Adipose tissue (tissue), 3 donors: ENCODE measurements around the gene SLC26A3. TPM values are rescaled to one million over a fixed set of nuclear protein-coding genes. Genes with fewer than 3 reads are reported as not detected.
"Not testable (repeated sequence)": the region's sequence is repeated elsewhere in the genome, so short reads cannot be mapped to it uniquely, and the experiment has no call there.

ENCODE experiments used
- H3K27ac ChIP-seq: one replicate; pipeline ENCODE4 v1.5.1; 2013; ENCODE audit warnings: low read depth, low read length
- WGBS, 3 donors: extraction: QIAGEN DNeasy Blood & Tissue Kit; methylation state at CpG; one replicate each; pipeline ENCODE4 v1.1.7; 2013; 5-methylcytosine and 5-hydroxymethylcytosine counted together
- polyA plus RNA-seq, 3 donors: library from polyadenylated mRNA; stranded (reverse); fragments of 200-250 nt; gene quantifications; one replicate each; pipeline ENCODE4 v1.2.3, GENCODE V29; 2013
- donor health status: healthy with polysubstance abuse.
- donor health status: Bipolar disorder and iron deficiency.
- donor health status: healthy.

Gene SLC26A3
- under 1 TPM; 0.05 to 0.27 (median 0.11) TPM for polyA plus RNA-seq

DNA sequence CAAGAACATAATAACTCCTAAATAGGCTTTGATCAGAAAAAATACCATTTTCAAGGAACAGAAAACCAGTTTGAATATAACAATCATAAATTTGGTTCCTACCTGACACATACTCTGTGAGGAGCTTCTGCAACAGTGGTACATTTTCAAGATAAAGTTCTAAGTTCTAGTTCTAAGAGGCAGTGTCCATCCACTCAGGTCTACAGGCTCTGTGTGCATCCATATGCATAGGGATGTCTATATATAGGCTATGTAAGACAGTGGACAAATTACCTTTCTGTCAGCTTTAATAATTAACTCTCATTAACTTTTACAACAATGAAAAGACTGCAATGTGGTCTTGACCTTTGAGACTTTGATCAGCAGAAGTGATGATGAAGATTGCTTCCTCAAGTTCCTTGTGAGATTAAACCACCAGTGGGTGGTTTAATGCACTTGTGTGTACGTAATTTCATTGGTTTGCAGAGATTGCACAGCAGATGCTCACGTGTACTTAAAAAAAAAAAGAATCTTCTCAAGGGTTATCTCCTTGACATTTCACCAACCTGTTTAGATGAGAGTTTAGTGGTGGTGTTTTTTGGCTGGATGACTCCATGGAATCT, at the start of gene SLC26A3:
SLC26A3 (minus strand) TSS at position 215 of the 602 bp plus-strand sequence. CDS start 8,714 bp downstream, outside the sequence.
- 70 to 80% (median 71%) methylated on average over 2 of the region's 2 CpGs for WGBS, 3 donors
- H3K27ac ChIP-seq: no peak within 1 kb of the TSS

DNA sequence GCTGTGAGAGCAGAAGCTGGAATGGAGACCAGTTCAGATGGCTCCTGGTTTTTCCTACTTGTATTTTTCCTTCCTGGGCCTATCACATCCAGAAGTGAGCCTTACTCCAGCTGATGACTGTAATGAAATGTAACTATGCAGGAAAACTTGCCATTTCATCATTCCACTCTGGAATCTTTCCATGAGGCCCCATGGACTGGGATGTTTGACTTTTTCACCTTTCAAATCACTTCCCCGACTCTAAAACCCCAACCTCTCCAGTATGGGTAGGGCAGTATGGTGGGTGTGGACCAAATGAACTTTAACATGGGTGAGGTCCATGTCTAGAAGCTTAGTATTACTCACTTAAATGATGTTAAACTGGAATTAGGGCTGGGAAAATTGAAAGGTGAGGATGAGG, 47.6 kb upstream of the SLC26A3 start:
- H3K27ac ChIP-seq: no peak overlapping the region
- WGBS, 3 donors: 33 to 45% (median 33%) methylated on average over 1 of the region's 1 CpG

DNA sequence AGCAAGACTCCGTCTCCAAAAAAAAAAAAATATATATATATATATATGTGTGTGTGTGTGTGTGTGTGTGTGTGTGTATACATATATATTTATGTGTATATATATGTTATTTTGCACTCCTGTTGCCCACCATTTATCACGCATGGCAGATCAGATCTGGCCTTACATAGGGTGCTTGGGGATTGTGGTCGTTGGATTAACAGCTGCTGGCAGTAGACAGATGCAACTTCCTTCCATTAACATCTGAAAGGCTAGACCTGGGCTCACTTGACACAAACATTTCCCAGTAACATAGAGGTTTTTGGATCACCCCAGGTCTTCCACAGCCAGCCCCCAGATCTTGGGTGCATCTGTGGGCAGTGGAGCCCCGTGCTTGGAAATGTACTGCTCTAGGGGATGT, 47.2 kb upstream of the SLC26A3 start:
- no peak overlapping the region for H3K27ac ChIP-seq
- 79 to 92% (median 80%) methylated on average over 4 of the region's 4 CpGs for WGBS, 3 donors

DNA sequence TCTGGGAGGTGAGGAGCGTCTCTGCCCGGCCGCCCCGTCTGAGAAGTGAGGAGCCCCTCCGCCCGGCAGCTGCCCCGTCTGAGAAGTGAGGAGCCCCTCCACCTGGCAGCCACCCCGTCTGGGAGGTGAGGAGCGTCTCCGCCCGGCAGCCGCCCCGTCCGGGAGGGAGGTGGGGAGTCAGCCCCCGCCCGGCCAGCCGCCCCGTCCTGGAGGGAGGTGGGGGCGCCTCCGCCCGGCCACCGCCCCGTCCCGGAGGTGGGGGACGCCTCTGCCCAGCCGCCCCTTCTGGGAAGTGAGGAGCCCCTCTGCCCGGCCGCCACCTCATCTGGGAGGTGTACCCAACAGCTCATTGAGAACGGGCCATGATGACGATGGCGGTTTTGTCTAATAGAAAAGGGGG, 45.2 kb upstream of the SLC26A3 start:
- 92 to 97% (median 94%) methylated on average over 20 to 27 of the region's 31 CpGs for WGBS, 3 donors
- not testable (repeated sequence) for H3K27ac ChIP-seq

DNA sequence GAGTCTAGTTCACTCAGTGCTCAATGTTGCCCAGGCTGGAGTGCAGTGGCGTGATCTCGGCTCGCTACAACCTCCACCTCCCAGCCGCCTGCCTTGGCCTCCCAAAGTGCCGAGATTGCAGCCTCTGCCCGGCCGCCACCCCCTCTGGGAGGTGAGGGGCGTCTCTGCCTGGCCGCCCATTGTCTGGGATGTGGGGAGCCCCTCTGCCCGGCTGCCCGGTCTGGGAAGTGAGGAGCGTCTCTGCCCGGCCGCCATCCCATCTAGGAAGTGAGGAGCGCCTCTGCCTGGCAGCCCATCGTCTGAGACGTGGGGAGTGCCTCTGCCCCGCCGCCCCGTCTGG, 44.8 kb upstream of the SLC26A3 start:
- H3K27ac ChIP-seq: not testable (repeated sequence)
- 95 to 96% (median 95%) methylated on average over 14 to 20 of the region's 20 CpGs for WGBS, 3 donors

DNA sequence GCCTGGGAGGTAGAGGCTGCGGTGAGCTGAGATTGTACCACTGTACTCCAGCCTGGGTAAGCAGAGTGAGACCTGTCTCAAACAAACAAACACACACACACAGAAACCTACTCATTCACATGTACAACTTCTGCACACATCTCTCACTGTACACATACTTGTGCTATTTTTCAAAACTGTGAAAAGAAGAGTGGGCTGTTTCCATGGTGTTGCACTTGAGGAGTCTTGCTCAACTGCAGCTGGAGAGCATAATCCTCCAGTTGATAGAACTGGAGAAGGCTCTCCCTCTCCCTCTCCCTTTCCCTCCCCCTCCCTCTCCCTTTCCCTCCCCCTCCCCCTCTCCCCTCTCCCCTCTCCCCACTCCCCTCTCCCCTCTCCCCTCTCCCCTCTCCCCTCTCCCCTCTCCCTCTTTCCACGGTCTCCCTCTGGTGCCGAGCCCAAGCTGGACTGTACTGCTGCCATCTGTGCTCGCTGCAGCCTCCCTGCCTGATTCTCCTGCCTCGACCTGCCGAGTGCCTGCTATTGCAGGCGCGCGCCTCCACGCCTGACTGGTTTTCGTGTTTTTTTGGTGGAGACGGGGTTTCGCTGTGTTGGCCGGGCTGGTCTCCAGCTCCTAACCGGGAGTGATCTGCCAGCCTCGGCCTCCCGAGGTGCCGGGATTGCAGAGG, 44.3 kb upstream of the SLC26A3 start:
- WGBS, 3 donors: 92 to 98% (median 93%) methylated on average over 15 to 17 of the region's 18 CpGs
- no peak overlapping the region for H3K27ac ChIP-seq

DNA sequence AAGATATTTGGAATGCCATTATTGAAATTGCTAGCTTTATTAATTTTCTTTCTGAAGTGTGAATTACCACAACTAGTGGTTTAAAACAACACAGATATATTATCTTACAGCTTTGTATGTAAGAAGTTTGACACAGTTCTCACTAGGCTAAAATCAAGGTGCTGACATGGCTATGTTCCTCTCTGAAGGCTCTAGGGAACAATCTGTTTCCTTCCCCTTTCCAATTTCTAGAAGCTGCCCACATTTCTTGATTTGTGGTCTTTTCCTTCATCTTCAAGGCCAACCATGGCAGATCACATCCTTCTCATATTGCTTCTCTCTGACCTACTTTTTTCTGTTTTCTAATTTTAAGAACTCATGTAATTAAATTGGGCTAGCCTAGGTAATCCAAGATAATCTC, 43.3 kb upstream of the SLC26A3 start:
- no peak overlapping the region for H3K27ac ChIP-seq

DNA sequence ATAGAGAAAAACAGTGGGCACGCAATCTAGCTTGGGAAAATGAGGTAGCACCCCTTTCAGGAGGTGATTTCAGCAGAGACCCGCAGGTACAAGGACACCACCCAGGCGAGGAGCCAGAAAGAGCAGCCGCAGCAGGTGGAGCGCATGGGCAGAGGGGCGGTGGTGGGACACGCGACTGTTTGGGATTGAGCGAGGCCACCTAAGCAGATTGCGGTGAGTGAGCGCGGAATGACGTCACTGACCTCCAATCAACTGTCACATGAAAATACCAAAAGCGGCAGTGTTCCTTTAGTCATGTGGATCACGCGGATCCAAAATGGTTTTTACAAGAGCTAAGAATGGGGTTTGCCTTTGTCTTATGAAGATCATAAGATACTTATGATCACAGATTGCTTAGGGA, 40.2 kb upstream of the SLC26A3 start:
- WGBS, 3 donors: 90 to 95% (median 93%) methylated on average over 16 of the region's 16 CpGs
- no peak overlapping the region for H3K27ac ChIP-seq

DNA sequence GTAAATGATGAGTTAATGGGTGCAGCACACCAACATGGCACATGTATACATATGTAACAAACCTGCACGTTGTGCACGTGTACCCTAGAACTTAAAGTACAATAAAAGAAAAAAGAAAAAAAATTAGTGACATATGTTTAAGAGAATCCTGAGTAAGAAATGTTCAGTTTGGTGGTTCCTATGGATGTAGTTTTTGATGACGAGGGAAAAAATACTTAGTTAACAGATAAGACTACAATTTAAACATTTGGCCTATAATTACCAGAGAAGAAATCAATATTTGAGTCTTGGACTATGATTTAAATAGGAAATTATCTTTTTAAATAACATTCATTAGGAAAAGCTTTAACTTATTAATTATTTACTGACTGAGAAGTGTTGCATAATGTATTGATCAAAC, 39.2 kb upstream of the SLC26A3 start:
- WGBS, 3 donors: 69 to 96% (median 92%) methylated on average over 3 of the region's 3 CpGs
- H3K27ac ChIP-seq: no peak overlapping the region

DNA sequence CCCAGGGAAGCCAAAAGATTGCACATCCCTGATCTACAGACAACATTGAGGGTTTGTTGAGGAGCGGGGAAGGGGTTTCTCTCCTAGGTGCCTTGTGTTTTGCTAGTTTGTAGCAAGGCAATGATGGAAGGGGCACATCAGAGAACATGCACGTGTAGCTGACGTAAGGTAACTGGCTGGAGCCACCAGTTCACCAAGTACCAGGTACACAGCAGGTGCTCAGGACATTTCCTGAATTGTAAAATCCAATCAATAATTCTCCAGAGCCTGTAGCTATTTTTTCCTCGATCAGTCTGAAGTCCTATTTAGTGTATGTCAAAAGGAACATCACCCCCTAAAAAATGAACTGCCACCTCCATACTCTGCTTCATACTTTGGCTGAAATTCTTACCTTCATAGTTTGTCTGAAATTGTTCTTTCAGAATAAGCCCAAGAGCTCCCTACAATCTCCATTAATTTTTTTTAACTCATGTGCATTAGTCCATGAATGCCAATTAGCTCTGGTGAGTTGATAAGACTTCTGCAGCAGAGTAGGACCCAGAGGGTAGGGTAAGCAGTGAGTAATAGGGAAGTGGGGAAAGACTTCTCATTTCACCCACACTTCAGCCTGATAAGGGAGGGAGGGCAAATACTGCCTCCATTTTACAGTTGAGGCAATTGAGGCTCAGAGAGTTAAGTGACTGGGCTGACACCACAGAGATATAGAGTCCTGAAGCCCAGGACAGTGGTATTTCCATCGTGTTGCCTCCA, 36.0 kb upstream of the SLC26A3 start:
- WGBS, 3 donors: 70 to 88% (median 87%) methylated on average over 5 of the region's 5 CpGs
- H3K27ac ChIP-seq: no peak overlapping the region

DNA sequence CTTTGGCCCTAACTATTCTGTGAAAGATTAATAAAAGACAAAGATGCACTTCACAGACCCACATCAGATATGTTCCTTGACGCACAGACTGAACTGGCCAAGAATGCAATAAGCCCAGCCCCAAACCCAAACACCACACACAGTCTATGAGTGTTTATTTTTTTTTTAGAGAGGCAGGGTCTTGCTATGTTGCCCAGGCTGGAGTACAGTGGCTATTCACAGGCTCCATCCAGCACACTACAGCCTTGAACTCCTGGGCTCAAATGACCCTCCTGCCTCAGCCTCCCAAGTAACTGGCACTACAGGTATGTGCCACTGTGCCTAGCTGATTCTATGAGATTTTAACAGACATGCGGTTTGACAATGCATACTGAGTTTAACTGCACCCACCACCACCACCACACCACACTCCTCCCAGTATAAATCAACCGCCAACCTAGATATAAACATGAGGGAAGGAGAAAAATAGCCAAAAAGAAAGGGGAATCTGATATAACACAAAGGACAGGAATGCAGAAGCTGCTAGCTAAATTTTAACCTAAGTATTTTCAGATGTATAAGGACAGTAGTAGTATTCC, 35.1 kb upstream of the SLC26A3 start:
- 84 to 92% (median 86%) methylated on average over 3 of the region's 3 CpGs for WGBS, 3 donors
- H3K27ac ChIP-seq: no peak overlapping the region

DNA sequence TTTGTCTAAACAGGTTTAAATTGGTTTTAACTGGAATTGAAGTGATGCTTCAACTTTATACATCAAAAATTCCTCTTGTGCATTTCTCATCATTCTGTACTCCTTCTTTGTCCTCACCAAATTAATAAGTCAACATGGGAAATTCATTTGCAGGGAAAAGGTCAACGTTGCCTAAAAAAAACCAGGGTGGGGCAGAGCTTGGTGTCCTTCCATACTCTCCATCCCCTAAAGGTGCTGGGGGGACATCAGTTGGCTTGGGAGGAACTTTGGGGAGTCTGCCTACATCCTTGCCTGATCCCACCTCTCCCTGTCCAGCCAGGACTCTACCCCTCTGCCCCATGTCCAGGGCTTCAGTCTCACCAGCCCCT, 34.1 kb upstream of the SLC26A3 start:
- no peak overlapping the region for H3K27ac ChIP-seq
- WGBS, 3 donors: 44 to 75% (median 50%) methylated on average over 1 of the region's 1 CpG

DNA sequence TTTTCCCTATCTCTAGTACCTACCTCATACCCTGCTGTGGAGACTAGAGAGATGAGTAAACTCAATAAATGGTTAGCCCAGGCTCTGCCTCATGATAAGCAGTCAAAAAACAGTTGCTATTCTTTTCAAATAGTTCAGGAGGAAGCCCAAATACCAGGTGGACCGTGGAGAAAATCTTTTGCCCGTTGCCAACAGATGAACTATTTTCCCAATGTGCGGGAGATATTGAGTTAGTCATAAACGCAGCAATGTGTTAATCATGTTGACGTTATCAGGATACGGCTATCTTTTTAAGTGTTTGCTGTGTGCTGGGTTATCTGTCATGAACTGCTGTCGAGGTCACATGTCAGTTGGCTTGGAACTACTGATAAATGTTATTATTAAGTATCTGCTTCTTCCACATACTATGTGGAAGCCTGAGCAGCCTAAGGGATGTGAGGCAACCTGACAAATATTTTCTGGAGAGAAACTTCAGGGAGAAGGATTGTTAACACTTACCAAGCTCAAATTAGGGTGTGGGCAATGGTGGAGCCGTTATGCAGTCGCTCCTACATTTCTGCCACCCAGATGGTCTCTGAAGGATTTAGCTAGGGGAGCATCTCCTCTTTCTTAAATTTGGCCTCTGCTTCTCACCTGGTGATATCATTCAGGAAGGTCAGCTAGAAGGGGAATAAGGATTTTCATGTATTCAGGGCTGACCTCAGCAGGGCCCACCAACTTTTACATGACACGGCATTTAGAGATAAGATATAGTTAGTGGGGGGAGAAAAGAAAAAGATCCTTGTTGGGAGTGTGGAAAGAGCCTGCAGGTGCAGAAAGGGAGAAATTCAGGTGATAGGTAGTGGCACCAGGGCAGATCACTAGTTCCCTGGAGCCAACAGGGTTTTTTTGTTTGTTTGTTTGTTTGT, 33.5 kb upstream of the SLC26A3 start:
- 16 to 46% (median 41%) methylated on average over 10 of the region's 10 CpGs for WGBS, 3 donors
- H3K27ac ChIP-seq: no peak overlapping the region

DNA sequence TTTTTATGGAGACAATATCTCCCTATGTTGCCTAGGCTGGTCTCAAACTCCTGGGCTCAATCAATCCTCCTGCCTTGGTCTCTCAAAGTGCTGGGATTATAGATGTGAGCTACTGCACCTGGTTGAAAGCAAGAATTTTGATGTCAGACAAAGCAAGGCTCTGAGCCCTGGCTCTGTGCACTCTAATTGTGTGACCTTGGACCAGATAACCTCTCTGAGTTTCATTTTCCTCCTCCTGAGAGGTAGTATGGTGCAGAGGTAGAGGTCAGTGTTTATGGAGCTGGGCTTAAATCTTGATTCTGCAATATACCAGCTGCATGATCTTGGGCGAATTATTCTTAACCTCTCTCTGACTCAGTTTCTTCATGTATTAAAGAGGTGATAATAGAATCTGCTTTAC, 31.4 kb upstream of the SLC26A3 start:
- WGBS, 3 donors: 84 to 91% (median 85%) methylated on average over 1 of the region's 1 CpG
- H3K27ac ChIP-seq: no peak overlapping the region

DNA sequence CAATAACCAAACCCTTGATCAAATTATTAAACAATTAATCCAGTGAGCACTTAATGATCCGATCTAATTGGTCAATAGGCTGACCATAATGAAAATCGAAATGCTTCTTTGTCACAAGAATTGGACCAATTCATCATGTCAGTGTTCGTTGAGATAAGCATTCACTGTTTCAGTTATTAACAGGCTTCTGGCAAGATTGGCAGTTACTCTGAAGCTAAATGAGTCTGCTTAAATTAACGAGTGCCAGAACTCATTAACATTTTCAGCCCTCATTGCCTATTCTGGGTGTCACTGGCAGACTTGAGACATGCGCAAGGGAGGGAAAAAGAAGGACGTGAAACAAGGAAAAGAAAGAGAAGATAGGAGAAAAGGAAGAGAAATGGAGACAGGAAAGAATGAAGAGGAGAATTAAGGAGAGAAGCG, 30.7 kb upstream of the SLC26A3 start:
- WGBS, 3 donors: 79 to 82% (median 81%) methylated on average over 7 of the region's 7 CpGs
- H3K27ac ChIP-seq: no peak overlapping the region

DNA sequence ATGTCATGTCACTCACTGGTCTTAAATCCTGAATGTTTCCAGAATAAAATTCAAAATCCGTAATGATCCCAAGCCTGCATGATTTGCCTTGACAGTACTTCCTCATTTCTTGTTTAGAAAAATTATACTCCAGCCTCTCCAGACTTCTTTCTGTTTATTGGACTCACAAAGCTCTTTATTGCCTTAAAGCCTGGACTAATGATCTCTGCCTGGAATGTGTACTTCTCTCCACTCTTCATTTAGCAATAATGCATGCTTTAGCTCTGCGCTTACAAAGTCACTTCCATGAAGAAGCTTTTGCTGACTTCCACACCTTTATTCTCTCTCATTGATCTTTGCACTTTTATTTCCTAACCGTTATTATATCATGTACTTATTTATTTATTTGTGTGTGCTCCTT, 27.4 kb upstream of the SLC26A3 start:
- no peak overlapping the region for H3K27ac ChIP-seq
- 88 to 92% (median 91%) methylated on average over 3 of the region's 3 CpGs for WGBS, 3 donors

DNA sequence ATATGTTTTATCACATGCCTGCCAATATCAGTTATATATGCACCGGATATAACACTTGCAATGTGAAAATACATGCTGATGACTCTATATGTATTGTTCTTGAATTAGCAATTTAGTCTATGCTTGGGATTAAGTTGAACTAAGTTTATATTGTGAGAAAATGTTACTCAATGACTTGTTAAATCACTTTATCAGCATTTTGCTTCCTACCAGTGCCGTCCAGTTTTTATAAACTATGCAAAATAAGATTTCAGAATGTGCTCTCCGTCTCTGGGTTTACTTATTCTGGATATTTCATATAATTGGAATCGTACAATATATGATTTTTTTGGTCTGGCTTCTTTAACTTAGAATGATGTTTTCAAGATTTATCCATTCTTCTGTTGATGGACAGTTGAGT, 25.5 kb upstream of the SLC26A3 start:
- 84 to 93% (median 86%) methylated on average over 4 of the region's 4 CpGs for WGBS, 3 donors
- H3K27ac ChIP-seq: no peak overlapping the region

DNA sequence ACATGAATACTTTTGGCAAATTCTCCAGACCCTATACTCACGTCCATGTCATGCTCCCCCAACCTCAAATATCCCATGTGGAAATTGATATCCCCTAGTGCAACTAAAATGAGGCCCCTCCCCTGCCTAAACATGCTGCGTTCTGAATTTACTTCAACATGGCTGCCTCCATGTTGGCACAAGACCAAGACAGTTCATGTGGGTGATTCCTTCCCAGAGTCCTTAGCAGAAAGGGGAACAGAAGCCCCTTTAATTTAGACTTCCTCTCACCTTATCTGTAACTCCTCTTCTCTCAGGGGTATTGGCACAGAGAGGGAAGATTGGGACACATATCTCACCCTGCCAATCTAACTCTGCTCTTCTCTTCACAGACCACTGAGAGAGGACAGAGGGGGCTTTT, 24.5 kb upstream of the SLC26A3 start:
- 76 to 82% (median 79%) methylated on average over 2 of the region's 2 CpGs for WGBS, 3 donors

DNA sequence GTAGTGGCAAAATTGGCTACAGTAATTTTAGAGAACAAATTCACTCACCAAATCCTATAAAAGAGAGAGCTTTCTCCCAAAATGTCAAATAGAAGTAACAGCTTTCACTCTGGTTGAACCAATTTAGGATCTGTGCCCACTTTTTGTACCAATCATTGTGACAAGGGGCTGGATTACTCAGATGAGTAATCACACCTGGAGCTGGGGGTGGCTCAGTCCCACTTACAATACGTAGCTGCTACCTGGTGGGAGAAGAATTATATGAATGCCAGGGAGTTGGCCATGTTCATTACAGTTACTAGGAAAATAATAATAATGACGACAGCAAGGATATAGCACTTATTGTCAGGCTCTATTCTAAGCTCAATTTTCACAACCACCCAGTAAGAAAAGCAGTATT, 23.4 kb upstream of the SLC26A3 start:
- WGBS, 3 donors: 79 to 94% (median 83%) methylated on average over 2 of the region's 2 CpGs
- no peak overlapping the region for H3K27ac ChIP-seq

More for the DNA sequence above, 24.5 kb upstream of the SLC26A3 start:
- no peak overlapping the region for H3K27ac ChIP-seq
